NCI-H2227 (cell line): Measurements from ENCODE around the gene VARS1.
"Not testable (repeated sequence)": the region's sequence is repeated elsewhere in the genome, so short reads cannot be mapped to it uniquely, and the experiment has no call there.

Experiments used
- DNase-seq: peaks from one replicate; lab custom pipeline; 2025; ENCODE audit not compliant: unreplicated experiment; lab: John Stamatoyannopoulos, UW

Gene VARS1

DNA sequence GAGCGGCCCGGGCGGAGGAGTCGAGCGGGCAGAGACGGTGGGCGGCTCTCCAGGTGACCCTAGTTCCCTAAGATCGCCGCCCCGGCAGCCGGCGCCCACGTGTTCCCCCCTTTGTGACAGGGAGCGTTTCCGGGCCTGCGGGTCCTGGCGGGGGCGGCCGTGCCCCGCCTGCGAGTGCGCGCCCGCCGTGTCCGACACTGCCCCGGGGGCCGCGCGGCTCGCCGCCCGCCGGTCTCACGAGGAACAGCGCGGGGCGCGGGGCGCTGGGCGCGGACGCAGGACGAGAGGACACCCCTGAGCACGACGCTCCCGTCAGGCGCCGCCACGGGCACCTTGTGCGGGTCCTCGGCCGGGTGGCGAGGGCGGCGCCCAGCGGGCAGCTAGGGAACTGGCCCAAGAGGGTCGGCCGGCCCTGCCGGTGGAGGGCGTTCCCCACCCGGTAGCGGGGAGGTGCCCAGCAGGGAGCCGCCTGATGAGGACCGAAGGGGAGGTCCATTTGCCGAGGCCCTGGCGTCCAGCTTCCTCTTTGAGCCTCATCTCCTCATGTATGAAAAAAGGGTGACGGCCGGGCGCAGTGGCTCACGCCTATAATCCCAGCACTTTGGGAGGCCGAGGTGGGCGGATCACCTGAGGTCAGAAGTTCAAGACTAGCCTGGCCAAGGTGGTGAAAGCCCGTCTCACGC, at the start of gene VARS1:
Gene VARS1 (minus strand): TSS at position 137 of the 683 bp plus-strand sequence. CDS start 535 bp downstream, outside the sequence.
- peak; percentile 93 for DNase-seq

DNA sequence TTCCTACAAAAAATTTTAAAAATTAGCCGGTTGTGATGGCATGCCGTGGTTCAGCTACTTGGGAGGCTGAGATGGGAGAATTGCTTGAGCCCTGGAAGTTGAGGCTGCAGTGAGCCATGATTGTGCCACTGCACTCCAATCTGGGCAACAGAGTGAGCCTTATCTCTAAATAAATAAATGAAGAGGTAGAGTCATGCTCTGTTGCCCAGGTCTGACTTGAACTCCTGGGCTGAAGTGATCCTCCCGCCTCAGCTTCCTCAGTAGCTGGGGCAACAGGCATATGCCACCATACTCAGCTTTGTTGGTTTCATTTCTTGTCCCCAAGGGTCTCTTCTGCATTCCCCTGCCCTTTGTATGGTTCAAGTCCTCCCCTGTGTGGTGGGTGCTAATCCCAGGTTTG, 49.0 kb upstream of the VARS1 start:
- DNase-seq: no peak

DNA sequence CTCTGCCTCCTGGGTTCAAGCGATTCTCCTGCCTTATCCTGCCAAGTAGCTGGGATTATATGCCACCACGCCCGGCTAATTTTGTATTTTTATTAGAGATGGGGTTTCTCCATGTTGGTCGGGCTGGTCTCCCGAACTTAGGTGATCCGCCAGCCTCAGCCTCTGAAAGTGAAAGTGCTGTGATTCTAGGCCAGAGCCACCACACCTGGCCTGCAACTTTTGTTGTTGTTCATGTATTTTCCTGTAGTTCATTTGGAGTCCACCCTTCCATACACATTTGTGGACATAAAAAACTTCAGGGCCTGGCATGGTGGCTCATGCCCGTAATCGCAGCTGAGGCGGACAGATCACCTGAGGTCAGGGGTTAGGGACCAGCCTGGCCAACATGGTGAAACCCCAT, 46.5 kb upstream of the VARS1 start:
- DNase-seq: no peak

DNA sequence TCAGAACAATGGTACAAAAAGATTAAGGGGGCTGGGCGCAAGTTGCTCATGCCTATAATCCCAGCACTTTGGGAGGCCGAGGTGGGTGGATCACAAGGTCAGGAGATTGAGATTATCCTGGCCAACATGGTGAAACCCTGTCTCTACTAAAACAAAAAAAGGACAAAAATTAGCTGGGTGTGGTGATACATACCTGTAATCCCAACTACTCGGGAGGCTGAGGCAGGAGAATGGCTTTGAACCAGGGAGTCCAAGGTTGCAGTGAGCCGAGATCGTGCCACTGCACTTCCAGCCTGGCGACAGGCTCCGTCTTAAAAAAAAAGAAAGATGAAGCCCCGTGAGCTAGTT, 44.2 kb upstream of the VARS1 start:
- DNase-seq: not testable (repeated sequence)

DNA sequence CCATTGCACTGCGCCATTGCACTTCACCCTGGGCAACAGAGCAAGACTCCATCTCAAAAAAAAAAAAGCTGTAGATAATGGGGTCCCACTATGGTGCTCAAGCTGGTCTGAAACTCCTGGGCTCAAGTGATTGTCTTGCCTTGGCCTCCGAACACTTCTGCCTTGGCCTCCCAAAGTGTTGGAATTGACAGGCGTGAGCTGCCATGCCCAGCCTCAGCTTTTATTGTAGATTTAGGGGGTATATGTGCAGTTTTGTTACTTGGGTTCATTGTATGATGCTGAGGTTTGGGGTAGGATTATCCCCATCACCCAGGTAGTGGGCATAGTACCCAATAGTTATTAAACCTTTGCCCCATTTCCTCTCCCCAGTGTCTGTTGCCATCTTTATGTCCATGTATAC, 43.4 kb upstream of the VARS1 start:
- no peak for DNase-seq

DNA sequence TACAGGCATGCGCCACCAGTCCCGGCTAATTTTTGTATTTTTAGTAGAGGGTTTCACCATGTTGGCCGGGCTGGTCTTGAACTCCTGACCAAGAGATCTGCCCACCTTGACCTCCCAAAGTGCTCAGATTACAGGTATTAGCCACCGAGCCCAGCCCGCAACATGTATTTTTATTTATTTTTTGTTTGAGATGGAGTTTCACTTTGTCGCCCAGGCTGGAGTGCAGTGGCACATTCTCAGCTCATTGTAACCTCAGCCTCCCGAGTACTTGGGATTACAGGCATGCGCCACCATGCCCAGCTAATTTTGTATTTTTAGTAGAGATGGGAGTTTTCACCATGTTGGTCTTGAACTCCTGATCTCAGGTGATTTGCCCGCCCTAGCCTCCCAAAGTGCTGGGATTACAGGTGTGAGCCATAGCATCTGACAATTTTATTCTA, 42.6 kb upstream of the VARS1 start:
- not testable (repeated sequence) for DNase-seq

DNA sequence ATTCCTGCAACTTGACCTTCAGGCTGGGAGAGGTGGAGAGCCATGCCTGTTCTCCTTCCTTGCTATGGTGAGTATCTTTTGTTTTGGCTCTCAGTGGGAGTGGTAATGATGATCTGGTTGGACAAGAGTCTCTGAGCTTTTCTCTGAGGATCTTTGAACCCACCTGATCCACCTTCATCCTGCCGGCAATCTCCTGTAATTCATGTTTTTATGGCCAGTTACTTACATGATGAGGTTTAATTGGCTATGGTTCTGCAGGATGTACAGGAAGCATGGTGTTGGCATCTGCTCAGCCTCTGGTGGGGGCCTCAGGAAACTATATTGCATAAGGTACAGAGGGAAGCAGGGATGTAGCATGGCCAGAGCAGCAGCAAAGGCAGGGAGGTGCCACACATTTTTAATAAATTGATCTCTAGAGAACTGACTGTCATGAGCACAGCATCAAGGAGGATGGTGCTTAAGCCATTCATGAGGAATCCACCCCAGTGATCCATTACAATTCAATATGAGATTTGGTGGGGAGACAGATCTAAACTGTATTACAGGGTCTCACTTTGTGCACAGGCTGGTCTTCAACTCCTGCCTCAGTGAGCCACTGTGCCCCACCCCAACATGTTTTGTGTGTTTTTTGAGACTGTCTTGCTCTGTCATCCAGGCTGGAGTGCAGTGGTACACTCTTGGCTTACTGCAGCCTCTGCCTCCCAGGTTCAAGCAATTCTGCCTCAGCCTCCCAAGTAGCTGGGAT, 42.0 kb upstream of the VARS1 start:
- DNase-seq: no peak

DNA sequence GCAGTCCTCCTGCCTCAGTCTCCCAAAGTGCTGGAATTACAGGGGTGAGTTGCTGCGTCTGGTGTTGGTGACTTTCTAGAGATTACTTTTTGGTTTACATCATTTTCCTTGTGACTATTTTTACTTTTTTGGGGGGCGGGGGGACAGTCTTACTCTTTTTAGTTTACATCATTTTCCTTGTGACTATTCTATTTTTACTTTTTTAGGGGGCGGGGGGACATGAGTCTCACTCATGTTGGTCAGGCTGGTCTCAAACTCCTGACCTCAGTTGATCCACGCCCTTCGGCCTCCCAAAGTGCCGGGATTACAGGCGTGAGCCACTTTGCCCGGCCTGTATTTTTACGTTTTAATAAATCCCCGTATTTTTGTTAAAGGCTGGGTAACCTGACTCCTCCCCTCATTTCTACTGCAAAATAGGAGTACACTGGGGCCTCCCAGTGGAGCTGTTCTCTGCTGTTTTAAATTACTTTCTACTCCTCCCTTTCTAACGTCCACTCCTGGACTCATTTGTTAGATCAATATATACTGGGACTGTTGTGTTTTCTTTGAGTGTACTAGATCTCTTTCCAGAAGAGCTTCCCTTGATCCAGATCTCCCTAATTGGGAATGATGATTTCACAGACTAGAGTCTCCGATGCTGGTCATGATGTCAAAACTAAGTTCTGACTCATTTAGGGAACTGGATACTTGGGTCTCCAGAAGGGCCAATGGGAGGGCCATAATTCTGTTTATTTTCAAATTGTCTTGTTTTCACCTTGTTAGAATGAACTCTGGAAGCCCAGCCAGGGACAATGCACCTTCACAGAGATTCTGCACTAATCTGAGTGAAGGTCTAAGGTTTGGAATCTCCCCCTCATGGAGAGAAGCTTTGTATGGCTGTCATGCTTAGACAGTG, 41.2 kb upstream of the VARS1 start:
- DNase-seq: no peak

DNA sequence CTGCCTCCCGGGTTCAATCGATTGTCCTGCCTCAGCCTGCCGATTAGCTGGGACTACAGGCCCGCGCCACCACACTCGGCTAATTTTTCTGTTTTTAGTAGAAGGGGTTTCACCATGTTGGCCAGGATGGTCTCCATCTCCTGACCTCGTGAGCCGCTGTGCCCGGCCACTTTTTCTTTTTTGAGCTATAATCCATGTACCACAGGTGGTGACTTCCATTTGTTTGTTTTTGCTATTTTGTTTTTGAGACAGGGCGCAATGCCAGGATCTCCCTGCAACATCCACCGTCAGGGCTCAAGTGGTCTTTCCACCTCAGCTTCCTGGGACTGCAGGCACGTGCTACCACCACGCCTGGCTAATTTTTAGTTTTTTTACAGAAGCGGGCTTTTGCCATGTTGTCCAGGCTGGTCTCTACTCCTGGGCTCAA, 40.5 kb upstream of the VARS1 start:
- DNase-seq: no peak

DNA sequence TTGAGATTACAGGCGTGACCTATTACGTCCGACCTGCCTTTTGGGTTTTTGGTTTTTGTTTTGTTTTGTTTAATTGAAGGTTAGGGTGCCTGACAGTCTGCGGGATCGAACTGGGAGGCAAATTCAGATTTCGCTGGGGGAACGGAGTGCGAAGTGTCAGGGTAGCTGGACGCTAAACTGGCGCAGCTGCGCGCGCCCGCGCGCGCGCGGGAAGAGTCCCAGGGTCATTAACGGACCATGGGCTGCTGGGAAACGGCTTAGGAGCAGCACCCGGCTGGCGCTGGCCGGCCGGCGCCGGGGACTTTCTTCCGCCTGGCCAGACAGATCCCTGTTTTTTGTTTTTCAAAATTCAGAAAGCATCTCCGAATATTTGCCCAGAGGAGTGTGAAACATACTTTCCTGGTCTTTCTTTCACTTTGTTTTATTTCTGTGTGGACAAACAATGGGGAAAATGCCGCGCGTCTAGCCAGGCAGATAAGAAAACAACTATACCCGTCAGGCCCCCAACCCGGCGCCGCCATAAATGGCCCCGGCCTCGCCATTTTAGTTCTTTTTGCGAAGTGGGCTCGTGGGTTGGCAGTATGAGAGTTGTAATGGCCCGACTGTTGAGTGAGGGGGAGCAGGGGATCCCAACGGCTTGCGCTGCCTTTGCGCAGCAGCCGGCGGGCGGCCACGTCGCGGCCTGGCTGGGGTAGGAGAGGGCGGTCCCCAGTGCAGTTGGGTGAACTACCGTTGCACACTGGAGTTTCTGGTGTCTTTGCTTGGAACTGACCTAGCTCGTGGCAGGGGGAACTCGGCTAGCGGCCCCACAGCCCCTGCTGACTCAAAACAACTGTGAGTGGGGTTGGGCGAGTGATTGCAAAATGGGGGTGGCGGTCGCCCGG, 39.1 kb upstream of the VARS1 start:
- DNase-seq: peak; percentile 95

DNA sequence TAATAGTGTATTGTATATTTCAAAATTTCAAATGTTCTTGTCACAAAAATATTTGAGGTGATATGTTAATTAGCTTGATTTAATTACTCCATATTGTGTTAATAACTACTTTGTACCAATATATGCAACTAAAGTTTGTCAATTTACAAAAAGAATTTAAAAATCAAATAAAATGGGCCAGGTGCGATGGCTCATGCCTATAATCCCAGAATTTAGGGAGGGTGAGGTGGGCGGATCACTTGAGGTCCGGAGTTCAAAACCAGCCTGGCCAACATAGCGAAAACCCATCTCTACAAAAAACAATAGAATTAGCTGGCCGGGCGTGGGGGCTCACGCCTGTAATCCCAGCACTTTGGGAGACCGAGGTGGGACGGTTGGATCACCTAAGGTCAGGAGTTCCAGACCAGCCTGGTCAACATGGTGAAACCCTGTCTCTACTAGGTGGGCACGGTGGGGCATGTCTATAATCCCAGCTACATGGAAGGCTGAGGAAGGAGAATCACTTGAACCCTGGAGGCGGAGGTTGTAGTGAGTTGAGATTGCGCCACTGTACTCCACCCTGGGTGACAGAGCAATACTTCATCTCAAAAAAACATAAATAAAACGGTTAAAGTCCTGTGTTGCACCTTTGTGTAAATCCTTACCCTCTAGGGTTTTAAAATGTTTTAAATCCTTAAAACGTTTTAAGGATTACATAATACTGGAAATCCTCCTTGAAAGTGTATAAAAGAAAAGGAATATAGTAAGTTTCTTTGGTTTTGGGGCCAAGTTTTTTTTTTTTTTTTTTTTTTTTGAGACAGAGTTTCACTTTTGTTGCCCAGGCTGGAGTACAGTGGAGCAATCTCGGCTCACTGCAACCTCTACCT, 36.0 kb upstream of the VARS1 start:
- no peak for DNase-seq

DNA sequence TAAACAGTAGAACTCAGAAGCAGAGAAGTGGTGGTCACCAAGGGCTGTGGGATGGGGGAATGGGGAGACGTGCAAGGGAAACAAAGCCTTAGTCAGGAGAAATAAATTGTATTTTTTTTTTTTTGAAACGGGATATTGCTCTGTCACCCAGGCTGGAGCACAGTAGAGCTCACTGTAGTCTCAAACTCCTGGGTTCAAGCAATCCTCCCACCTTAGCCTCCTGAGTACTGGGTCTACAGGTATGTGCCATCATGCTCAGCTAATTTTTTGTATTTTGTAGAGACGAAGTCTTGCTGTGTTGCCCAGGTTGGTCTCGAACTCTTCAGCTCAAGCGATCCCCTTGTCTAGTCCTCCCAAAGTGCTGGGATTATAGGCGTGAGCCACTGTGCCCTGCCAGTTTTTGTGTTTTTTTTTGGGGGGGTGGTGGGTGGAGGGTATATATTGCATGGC, 35.4 kb upstream of the VARS1 start:
- DNase-seq: no peak

DNA sequence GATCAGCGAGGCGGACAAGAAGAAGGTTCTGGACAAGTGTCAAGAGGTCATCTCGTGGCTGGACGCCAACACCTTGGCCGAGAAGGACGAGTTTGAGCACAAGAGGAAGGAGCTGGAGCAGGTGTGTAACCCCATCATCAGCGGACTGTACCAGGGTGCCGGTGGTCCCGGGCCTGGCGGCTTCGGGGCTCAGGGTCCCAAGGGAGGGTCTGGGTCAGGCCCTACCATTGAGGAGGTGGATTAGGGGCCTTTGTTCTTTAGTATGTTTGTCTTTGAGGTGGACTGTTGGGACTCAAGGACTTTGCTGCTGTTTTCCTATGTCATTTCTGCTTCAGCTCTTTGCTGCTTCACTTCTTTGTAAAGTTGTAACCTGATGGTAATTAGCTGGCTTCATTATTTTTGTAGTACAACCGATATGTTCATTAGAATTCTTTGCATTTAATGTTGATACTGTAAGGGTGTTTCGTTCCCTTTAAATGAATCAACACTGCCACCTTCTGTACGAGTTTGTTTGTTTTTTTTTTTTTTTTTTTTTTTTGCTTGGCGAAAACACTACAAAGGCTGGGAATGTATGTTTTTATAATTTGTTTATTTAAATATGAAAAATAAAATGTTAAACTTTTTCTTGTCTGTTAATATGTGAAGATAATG, 34.2 kb upstream of the VARS1 start:
- DNase-seq: peak; percentile 59

DNA sequence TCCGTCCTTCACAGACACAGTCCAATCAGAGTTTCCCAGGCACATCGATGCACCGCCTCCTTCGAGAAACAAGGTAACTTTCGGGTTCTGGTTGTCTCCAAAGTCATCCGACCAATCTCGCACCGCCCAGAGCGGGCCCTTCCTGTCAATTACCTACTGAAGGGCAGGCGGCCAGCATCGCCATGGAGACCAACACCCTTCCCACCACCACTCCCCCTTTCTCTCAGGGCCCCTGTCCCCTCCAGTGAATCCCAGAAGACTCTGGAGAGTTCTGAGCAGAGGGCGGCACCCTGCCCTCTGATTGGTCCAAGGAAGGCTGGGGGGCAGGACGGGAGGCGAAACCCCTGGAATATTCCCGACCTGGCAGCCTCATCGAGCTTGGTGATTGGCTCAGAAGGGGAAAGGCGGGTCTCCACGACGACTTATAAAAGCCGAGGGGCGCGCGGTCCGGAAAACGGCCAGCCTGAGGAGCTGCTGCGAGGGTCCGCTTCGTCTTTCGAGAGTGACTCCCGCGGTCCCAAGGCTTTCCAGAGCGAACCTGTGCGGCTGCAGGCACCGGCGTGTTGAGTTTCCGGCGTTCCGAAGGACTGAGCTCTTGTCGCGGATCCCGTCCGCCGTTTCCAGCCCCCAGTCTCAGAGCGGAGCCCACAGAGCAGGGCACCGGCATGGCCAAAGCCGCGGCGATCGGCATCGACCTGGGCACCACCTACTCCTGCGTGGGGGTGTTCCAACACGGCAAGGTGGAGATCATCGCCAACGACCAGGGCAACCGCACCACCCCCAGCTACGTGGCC, 31.9 kb upstream of the VARS1 start, which contains the start of gene HSPA1B:
Gene HSPA1B (plus strand): TSS at position 453 of the 794 bp plus-strand sequence. CDS start 213 bp downstream, at position 666.
- peak; percentile 99 for DNase-seq

DNA sequence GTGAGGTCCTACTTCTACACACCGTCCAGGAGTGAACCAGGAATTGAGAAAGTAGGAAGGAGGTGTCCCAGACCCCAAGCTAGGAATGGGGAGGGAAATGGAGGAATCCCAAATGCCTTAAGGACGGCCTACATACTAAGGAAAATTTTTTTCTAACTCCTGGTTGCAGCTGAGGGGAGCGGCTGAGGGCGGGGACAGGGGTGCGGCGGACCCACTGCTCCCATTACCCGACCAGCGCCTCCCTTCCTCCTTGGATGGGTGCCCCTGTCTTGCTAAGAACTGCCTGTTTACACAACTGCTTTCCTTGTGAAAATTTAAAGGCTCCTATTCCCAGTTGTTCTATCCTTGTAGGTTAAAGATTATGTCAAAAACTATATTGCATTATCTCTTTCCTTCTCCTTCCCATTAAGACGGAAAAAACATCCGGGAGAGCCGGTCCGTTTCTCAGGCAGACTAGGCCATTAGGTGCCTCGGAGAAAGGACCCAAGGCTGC, 31.3 kb upstream of the VARS1 start:
- peak; percentile 78 for DNase-seq

DNA sequence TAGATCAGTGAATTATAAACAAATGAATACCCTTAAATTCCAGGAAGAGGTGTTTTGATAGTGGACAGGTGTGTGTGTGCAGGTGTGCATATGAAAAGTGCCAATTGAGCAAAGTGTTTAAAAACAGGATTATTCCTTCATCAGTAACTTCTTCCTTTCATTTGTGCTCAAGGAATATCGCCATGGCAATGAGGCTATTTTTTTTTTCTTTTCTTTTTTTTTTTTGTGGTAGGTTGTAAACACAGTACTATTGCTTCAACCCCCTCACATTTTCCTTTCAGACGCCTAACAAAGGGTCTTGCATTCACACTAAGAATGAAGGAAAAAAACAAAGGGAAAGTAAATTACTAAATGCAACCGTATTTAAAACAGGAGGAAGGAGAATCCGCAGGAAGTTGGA, 30.0 kb upstream of the VARS1 start:
- no peak for DNase-seq

DNA sequence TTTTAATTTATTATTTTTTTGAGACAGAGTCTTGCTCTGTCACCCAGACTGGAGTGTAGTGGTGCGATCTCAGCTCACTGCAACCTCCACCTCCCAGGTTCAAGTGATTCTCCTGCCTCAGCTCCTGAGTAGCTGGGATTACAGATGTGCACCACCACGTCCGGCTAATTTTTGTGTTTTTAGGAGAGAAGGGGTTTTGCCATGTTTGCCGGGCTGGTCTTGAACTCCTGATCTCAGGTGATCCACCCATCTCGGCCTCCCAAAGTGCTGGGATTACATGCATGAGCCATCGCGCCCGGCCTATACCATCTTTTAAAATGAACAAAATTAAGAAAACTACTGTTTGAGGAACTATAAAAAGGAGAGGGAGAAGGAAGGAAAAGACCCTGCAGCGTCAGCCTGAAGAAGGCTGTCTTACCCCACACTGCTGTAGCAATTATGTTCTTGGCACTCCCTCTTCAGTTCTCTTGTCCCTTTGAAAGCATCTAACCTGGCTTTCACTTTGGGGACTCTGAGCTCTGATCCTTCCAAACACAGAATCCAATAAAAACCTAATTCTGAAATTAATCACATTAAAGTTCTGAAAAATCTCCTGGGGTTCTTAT, 28.1 kb upstream of the VARS1 start:
- DNase-seq: not testable (repeated sequence)
